SK-N-MC (cell line): ENCODE results near the gene TMEM87B.

Experiments used
- EZH2 ChIP-seq: fragments of 200-600 bp; sonication (generic); IDR thresholded peaks from one replicate; pipeline ENCODE4 v1.6.1; 2017; ENCODE audit warnings: antibody characterized with exemption
- POLR2AphosphoS5 ChIP-seq: IDR thresholded peaks from 2 replicates; pipeline ENCODE4 v1.6.1; 2012; ENCODE audit warnings: mild to moderate bottlenecking, low read depth, low read length, borderline replicate concordance

- TF ChIP-seq EZH2 (no peak), POLR2AphosphoS5 (no peak)
These were observed 42.5 kb upstream of the TMEM87B start for GRCh38 chr2:112012556-112012955.
